Inferior parietal cortex (tissue), 1 donor: ENCODE data around the gene HAPLN2.
A peak's percentile ranks its signal among the peaks of the same experiment; 100 is the strongest.
"Not testable (repeated sequence)": the region's sequence is repeated elsewhere in the genome, so short reads cannot be mapped to it uniquely, and the experiment has no call there.

Experiments used
- DNase-seq: peaks from one replicate; pipeline ENCODE4 v3.0.0-alpha.2; 2016; ENCODE audit errors: extremely low spot score

Gene HAPLN2

GRCh38 chr1:156619582-156619955 lies 354 bp downstream of the HAPLN2 start:
- no peak for DNase-seq

DNA sequence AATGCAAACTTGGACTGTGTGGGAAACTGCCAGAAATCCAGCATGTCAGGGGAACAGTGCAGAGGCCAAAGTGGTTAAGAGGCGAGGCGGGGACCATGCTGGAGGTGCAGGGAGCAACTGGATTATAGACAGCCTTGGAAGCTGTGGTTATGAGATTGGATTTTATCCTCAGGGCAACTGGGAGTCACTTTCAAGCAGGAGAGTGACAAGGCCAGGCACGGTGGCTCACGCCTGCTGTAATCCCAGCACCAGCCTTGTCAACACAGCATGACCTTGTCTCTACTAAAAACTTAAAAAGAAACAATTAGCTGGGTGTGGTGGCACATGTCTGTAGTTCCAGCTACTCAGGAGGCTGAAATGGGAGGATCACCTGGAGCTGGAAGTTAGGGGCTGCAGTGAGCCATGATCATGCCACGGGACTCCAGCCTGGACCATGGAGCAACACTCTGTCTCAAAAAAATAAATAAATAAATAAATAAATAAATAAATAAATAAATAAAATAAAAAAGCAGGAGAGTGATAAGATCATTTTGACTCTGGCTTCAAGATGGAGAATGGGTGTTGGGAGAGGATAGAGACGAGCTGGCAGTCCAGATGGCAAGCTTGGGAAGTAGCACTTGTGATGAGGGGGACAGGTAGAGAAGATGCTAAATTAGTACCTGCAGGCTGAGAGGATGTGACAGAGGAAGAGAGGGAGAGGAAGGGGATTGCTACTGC lies 3.5 kb downstream of the HAPLN2 start:
- DNase-seq: no peak

GRCh38 chr1:156623946-156624813 lies 5.0 kb downstream of the HAPLN2 start:
- DNase-seq: peak; percentile 47

- DNase-seq: no peak
Measured at GRCh38 chr1:156624814-156625435, 5.7 kb downstream of the HAPLN2 start.

DNA sequence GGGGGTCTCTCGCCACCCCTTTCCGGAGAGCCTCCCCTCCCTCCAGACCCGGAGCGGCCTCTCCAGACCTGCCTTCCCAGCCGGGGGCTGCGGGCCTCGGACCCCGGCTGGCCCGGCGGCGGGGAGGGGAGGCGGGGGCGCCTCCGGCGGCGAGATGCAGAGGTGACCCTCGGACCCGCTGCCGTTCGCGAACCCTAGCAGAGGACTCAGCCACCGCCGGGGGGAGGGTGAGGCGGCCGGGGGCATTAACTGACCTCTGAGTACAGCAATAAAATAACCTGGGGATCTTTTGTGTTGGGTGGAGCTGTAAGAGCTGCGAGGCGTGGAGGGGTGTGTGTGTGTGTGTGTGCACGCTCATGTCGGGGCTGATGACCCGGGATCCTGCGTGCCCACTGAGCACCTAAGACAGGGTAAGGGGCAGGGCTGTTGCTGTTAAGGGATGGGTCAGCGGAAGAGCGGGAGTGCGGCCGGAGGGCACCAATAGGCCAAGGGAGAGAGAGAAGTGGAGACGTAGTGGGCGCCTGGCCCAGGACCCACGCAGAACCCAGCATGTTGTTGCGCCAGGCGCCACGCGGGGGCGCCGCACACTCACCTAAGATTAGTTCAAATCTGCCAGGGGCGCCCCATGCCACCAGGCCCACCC lies 6.3 kb downstream of the HAPLN2 start:
- peak; percentile 82 for DNase-seq

GRCh38 chr1:156626079-156626438 lies 6.8 kb downstream of the HAPLN2 start:
- no peak for DNase-seq

GRCh38 chr1:156627313-156627880 lies 8.2 kb downstream of the HAPLN2 start:
- peak; percentile 79 for DNase-seq

GRCh38 chr1:156629823-156630449 lies 10.7 kb downstream of the HAPLN2 start:
- DNase-seq: no peak

DNA sequence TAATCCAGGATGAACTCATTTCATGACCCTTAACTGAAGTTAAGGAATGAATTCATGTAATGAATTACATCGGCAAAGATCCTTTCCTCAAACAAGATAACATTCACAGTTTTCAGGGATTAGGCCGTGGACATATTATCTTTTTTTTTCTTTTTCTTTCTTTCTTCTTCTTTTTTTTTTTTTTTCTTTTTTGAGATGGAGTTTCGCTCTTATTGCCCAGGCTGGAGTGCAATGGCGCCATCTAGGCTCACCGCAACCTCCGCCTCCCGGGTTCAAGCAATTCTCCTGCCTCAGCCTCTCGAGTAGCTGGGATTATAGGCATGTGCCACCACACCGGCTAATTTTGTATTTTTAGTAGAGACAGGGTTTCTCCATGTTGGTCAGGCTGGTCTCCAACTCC lies 11.9 kb downstream of the HAPLN2 start:
- DNase-seq: not testable (repeated sequence)

GRCh38 chr1:156632355-156632754 lies 13.1 kb downstream of the HAPLN2 start:
- DNase-seq: no peak

DNA sequence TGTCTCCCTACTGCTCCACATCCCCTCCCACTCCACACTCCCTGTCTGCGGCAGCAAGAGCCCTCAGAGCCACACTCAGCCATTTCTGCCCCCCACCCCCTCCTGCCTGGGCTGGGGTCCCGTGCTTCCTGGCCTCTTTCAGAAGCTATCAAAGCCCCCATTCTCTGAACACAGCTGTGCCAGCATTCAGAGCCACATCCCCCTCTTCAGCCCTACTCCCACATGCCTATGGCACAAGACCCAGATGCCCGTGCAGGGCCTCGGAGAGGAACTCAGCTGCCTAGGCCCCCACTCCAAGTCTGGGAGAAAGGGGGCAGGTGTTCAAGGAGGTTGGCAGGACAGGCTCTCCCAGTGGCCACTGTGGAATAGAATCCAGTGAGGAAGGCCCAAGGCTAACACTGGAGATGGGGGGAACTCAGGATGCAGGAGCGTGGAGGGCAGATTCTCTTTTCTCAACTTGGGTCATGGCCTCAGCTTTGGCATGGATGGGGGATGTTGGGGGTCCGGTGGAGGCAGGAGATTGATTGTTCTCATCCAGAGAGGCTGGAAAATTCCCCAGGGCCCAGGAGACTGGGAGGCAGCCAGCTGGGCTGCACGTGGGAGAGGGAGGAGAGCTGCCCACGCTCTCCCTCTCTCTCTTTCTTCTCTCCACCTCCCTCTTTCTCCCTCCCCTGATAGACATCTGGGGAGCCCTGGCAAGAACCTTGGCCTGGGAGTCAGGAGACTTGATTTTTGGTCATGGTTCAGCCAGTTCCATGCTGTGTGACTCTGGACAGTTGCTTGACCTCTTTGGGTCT lies 19.2 kb downstream of the HAPLN2 start:
- peak; percentile 46 for DNase-seq

GRCh38 chr1:156639601-156640101 lies 20.4 kb downstream of the HAPLN2 start:
- DNase-seq: no peak

DNA sequence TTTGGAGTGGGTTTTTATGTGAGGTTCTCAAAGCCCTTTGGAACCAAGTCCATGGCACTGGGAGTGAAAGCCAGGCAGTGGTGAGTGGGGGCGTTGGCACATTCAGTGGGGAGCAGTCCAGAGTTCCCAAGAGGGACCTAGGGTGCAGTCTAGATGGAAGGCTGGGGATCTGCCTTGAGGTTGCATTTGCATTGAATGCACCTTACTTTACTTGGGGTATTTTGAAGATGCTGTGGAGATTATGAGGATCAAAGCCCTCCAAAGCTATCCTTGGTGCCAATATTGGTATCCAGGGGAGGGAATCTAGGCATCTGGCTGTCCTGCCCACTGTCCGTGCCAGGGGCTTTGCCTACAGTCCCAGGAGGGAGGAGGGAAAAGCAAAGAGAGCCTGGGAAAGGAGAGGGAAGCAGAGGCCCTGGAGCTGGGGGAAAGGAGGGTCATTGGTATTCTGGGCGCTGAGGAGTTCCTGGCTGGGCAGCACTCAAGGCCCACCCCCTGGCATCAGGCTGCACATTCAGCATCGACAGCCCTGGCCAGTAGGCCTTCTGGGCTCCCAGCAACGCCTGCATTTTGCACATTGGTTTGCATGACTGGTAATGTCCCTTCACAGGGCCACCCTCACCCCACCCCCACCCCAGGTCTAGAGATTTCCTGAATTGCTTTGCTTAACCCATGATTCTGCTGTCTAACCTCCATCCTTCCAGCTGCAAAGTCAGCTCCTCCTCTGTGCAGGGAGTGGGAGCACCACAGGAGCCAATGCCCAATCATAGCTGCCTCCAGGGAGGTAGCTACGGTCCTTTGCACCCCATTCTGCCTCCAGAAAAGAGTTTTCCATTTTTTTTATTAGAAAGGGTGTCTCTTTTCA lies 21.9 kb downstream of the HAPLN2 start:
- DNase-seq: peak; percentile 41

DNA sequence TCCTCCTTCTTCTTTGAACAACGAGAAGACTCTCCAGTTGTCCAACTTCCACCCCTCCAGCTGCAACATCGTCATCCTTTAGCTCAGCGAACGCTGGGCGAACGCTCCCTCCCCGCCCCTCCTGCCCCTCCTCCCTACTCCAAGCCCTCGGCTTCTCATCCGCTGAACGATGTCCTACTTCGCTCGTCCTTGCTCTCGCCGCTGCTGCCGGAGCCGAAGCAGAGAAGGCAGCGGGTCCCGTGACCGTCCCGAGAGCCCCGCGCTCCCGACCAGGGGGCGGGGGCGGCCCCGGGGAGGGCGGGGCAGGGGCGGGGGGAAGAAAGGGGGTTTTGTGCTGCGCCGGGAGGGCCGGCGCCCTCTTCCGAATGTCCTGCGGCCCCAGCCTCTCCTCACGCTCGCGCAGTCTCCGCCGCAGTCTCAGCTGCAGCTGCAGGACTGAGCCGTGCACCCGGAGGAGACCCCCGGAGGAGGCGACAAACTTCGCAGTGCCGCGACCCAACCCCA lies 22.6 kb downstream of the HAPLN2 start, which contains the start of gene BCAN:
Gene BCAN, plus strand, starts transcription at position 357 of the 504 bp plus-strand sequence. CDS start 3,938 bp downstream, outside the sequence.
- DNase-seq: no peak

- no peak for DNase-seq
Measured at GRCh38 chr1:156642265-156643048, 23.2 kb downstream of the HAPLN2 start.

- DNase-seq: no peak
Measured at GRCh38 chr1:156643049-156643777, 24.0 kb downstream of the HAPLN2 start.

GRCh38 chr1:156643778-156644092 lies 24.5 kb downstream of the HAPLN2 start:
- no peak for DNase-seq

DNA sequence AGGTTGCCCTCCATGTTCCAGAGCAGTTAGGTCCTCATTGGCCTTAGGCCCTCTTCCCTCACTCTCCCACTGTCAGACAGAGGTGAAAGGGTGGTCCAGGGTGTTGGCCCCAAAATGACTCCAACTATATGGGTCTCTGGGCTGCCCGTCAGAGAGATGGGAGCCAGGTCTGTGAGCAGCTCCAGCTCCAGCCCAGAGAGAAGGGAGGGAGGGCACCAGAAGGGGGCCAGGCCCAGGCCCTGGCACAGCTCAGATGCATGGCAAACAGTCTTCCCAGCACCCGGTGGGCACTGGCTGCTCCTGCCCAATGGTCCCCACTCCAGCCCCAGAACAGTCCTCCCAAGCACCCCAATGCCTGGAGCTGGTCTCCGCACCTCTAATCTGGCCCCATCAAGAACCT lies 24.9 kb downstream of the HAPLN2 start:
- DNase-seq: no peak
